HG03039 (cell line): ENCODE data around the gene GATA1.
A peak's percentile ranks its signal among the peaks of the same experiment; 100 is the strongest.

Experiments used
- ATAC-seq: cut with Tn5 transposase; IDR thresholded peaks from one replicate; pipeline ENCODE4 v1.9.1; 2021; ENCODE audit warnings: mild to moderate bottlenecking, moderate library complexity; ENCODE audit not compliant: unreplicated experiment

The GATA1 gene

GRCh38 chrX:48784726-48785125 lies 1.7 kb upstream of the GATA1 start:
- ATAC-seq: no peak

GRCh38 chrX:48785186-48785539 lies 1.2 kb upstream of the GATA1 start:
- no peak for ATAC-seq

DNA sequence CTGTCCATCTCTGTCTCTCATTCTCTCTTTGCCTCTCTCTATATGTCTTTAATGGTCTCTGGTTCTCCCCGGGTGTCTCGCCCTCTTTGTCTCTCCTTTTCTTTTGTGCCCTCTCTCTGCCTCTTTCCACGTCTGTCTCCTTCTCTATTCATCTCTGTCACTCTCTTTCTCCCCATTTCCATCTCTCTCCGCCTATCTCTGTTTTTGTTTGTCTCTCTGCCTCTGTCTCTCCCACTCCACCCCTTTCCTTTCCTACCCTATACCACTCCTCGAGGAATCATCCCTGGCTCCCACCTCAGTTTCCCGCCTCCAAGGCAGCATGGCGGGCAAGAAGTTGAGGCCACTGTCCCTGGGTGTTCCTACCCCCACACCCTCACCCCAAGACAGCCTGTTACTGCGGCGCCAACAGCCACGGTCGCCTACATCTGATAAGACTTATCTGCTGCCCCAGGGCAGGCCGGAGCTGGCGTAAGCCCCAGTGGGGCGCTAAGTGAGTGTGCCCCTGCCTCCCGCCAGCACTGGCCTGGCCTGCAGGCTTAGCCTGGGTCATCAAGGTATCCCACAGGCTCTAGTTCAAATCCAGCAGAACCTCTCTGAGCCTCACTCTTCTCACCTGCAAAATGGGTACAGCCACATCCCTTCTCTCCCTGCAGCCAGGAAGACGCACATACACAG lies 713 bp upstream of the GATA1 start:
- no peak for ATAC-seq

DNA sequence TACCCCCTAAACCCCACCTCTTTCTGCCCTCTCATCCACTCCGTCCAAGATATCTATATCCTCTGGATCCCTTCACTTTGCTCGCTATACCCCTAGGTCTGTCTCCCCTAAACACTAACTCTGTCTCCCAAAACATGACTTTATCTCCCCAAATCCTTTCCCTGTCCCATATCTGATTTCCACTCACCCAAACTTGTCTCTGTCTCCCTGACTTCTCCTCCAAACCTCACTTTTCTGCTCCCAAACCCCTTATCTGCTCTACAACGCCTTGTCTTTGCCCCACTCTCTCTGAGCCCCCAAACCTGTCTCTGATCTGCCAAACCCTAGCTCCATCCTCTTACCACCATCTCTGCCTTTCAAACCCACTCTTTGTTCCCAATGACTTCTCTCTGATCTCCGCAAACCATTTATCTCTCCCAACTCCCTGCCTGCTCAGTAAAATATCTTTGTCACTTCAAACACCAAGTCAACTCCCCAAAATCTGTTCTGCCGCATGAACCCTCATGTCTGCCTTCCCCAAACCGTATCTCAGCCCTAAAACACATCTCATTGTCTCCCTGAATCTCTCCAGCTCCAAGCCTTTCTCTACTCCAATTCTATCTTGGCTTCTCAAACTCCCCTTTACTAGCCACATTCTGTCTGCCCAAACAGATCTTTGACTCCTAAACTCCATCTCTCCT lies 575 bp downstream of the GATA1 start:
- ATAC-seq: no peak

GRCh38 chrX:48787505-48788443 lies 1.4 kb downstream of the GATA1 start:
- no peak for ATAC-seq

- no peak for ATAC-seq
Observed at GRCh38 chrX:48789366-48790220, 3.2 kb downstream of the GATA1 start.

DNA sequence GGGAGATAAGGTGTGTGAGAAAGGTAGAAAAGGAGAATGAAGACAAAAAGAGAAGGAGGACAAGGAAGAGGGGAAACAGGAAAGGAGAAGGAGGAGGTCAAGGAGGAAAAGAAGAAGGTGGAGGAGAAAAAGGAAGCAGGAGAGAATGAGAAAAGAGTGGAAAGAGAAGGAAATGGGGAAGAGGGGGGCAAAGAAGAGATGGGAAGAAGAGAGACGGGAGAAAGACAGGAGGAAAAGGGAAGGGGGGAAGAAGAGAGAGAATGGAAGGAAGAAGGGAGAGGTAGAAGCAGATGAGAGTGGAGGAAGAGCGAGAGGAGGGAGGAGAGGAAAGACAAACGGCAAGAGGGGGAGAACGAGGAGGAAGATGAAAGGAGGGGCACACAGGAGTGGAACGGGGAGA lies 4.1 kb downstream of the GATA1 start:
- ATAC-seq: no peak

DNA sequence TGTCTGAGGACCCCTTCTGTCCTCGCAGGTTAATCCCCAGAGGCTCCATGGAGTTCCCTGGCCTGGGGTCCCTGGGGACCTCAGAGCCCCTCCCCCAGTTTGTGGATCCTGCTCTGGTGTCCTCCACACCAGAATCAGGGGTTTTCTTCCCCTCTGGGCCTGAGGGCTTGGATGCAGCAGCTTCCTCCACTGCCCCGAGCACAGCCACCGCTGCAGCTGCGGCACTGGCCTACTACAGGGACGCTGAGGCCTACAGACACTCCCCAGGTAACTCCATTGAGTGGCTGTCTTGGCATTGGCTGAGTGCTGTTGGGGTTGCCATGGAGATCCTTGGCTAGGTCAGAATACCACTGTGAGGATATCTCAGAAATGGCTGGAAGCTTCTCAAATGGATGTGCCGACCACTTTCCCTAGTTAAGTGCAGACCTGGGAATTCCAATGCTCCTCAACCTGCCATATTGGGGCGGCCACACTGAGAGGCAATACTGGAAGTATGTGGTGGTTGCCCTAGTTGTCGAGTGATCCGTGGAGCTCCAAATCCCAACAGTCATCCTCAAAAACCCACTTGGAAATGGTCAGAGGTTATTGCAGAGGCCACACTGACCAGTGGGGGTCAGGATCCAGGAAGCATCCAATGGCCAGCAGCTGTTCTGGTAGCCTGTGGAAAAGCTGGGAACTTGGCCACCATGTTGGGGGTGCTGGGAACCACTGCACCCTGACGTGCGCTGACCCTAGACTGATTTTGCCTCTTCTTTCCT lies 4.9 kb downstream of the GATA1 start:
- no peak for ATAC-seq

DNA sequence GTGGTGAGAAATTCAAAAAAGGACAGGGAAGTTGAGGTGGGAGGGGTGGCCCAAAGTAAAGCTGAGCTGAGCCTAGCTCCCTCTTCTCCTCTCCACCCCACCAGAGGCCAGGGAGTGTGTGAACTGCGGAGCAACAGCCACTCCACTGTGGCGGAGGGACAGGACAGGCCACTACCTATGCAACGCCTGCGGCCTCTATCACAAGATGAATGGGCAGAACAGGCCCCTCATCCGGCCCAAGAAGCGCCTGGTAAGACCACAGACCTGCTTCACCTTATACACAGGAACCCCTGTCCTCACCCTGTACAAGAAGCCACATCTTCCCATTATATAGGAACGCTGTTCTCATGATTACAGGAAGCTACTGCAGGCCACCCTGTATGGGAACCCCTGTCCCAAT lies 5.8 kb downstream of the GATA1 start:
- no peak for ATAC-seq

DNA sequence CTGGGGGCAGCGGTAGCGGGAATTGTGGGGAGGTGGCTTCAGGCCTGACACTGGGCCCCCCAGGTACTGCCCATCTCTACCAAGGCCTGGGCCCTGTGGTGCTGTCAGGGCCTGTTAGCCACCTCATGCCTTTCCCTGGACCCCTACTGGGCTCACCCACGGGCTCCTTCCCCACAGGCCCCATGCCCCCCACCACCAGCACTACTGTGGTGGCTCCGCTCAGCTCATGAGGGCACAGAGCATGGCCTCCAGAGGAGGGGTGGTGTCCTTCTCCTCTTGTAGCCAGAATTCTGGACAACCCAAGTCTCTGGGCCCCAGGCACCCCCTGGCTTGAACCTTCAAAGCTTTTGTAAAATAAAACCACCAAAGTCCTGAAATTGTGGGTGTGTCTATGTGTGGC lies 7.5 kb downstream of the GATA1 start:
- ATAC-seq: no peak

DNA sequence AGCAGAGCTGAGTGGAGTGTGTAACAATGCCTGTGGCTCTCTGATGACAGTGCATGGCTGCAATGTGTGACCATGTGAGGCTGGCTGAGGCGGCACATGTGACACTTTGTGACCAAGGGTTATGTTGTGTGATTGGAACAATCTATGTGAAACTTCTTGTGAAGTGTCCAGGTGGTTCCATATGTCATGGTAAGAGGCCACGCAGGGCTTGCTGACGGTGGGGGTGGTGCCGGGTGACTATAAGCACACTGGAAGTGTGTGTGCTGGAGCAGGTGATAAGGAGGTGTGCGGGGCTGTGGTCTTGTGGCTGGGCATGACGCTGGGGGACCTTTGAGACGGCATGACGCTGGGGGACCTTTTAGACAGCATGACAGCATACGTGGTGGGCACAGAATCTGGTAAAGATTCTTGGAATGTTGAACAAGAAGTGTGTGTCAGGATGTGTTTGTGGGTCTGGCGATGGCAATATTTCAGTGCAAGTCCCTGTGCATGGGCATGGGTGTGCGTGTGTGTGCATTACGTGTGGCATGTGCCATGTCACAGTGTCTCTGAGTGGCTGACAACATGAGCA lies 8.0 kb downstream of the GATA1 start:
- ATAC-seq: no peak

DNA sequence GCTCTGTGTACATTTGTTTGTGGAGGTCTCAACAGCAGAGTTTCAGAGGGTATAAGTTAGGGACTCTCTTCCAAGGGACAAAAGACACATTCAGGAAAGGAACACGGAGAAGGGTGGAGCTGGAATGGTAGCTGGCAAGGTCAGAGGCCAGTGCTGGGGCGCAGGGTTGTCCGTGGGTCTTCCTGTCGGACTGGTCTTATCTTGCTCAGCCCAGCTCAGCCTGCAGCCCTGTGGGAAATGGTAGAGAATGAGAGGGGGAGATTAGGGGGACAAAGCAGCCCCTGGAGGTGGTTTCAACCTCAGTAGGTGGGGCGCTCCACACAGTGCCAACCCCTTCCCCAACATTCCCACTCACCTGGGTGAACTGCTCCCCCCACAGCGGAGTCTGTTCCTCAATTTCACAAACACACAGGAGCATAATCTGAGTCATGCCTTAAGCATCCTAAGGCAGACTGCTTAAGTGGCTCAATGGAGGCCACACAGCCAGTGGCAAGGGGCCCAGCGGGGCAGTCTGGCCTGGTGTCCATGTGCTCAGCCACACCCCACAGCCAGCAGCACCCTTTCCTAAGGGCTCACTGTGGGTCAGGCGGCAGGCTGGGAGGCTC lies 8.6 kb downstream of the GATA1 start:
- ATAC-seq: no peak

DNA sequence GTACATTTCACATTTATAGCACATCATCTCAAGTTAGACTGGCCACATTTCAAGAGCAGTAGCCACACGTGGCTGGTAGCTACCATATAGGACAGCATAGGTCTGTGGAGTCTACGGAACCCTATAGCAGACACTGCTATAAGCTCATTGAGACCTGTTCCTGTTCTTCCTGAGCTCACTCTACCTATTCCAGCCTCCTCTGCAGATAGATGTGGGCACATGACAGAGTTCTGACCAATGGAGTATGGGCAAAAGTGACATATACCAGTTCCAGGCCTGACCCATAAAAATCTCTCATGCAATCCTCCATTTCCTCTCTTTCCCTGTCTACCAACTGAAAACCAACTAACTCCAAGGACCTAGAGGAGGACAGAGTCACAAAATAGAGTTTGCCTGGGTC lies 11.9 kb downstream of the GATA1 start:
- no peak for ATAC-seq

GRCh38 chrX:48800574-48801279 lies 14.3 kb downstream of the GATA1 start:
- ATAC-seq: no peak

GRCh38 chrX:48801280-48802088 lies 15.1 kb downstream of the GATA1 start, which contains the start of gene HDAC6:
TSS of gene HDAC6 (plus strand) at chrX:48802067. CDS start at chrX:48802693, 626 bp downstream.
- ATAC-seq: peak; percentile 84

GRCh38 chrX:48802089-48802904 lies 15.9 kb downstream of the GATA1 start:
- ATAC-seq: peak; percentile 32

- no peak for ATAC-seq
Observed at GRCh38 chrX:48802905-48803200, 16.5 kb downstream of the GATA1 start.
